Stimulated activated CD8-positive, alpha-beta memory T cell treated with anti-CD3 and anti-CD28 coated beads, Interleukin-12 subunit alpha, Interleukin-12 subunit beta, amount 100 ng/mL, for 4 hours (primary cell): Measurements from ENCODE around the gene SCAMP5.
A peak's percentile ranks its signal among the peaks of the same experiment; 100 is the strongest.

Source experiments
- DNase-seq: peaks from one replicate; pipeline ENCODE4 v3.0.0-alpha.2; 2020; ENCODE audit warnings: low read depth

The SCAMP5 gene

GRCh38 chr15:74977599-74977998 is 17.8 kb upstream of the SCAMP5 start:
- no peak for DNase-seq

- no peak for DNase-seq
These were observed 17.3 kb upstream of the SCAMP5 start for GRCh38 chr15:74978077-74978476.

GRCh38 chr15:74978503-74978902 is 16.9 kb upstream of the SCAMP5 start:
- DNase-seq = no peak

GRCh38 chr15:74982183-74982582 is 13.2 kb upstream of the SCAMP5 start:
- no peak for DNase-seq

GRCh38 chr15:74983725-74984231 is 11.6 kb upstream of the SCAMP5 start:
- DNase-seq = no peak

- peak; percentile 6 for DNase-seq
These were observed 7.2 kb upstream of the SCAMP5 start for GRCh38 chr15:74988007-74988800.

GRCh38 chr15:74989527-74989926 is 5.8 kb upstream of the SCAMP5 start:
- DNase-seq = no peak

- no peak for DNase-seq
These were observed 2.7 kb upstream of the SCAMP5 start for GRCh38 chr15:74992619-74993018.

- DNase-seq = no peak
These were observed 1.1 kb upstream of the SCAMP5 start for GRCh38 chr15:74994236-74994635.

GRCh38 chr15:74994685-74995084 is 678 bp upstream of the SCAMP5 start:
- no peak for DNase-seq

- no peak for DNase-seq
These were observed 709 bp downstream of the SCAMP5 start for GRCh38 chr15:74995779-74996765.

- no peak for DNase-seq
These were observed 1.8 kb downstream of the SCAMP5 start for GRCh38 chr15:74997141-74997540.

GRCh38 chr15:74997543-74997942 is 2.2 kb downstream of the SCAMP5 start:
- no peak for DNase-seq

- no peak for DNase-seq
These were observed 5.9 kb downstream of the SCAMP5 start for GRCh38 chr15:75001310-75001709.

GRCh38 chr15:75002398-75002797 is 7.0 kb downstream of the SCAMP5 start:
- DNase-seq = no peak

GRCh38 chr15:75007216-75007615 is 11.9 kb downstream of the SCAMP5 start:
- no peak for DNase-seq

GRCh38 chr15:75008221-75008625 is 12.9 kb downstream of the SCAMP5 start:
- no peak for DNase-seq

- no peak for DNase-seq
These were observed 13.4 kb downstream of the SCAMP5 start for GRCh38 chr15:75008629-75009326.

- no peak for DNase-seq
These were observed 21.1 kb downstream of the SCAMP5 start for GRCh38 chr15:75016431-75016830.

GRCh38 chr15:75019916-75020315 is 24.6 kb downstream of the SCAMP5 start:
- no peak for DNase-seq

GRCh38 chr15:75021341-75021740 is 26.0 kb downstream of the SCAMP5 start:
- no peak for DNase-seq

- no peak for DNase-seq
These were observed 27.4 kb downstream of the SCAMP5 start for GRCh38 chr15:75022783-75023180.
